Natural killer cell (primary cell): Measurements from ENCODE around the gene RPP14. TPM values are rescaled to one million over a fixed set of nuclear protein-coding genes. Genes with fewer than 3 reads are reported as not detected.

Experiments
- ATAC-seq, 3 donors: fragments of 150-1000 bp in 2 of 3; fragments of 200-7000 bp in 1 of 3; cut with Tn5 transposase; 1 replicate in 1 of 3; 2 replicates in 2 of 3; pipeline ENCODE4 v1.10.0; 2021; ENCODE audit warnings: mild to moderate bottlenecking in 2 of 3, moderate library complexity in 2 of 3
- DNase-seq, 2 donors: peaks; one replicate each; pipeline versions ENCODE4 v3.0.0 to v3.0.0-alpha.2; 2013 to 2021; ENCODE audit warnings: mixed read lengths in 1 of 2
- H3K27ac ChIP-seq: one replicate; pipeline ENCODE4 v1.5.1; 2013; ENCODE audit warnings: mild to moderate bottlenecking, low read length
- H3K27me3 ChIP-seq: one replicate; pipeline ENCODE4 v1.6.1; 2013; ENCODE audit warnings: low read length; ENCODE audit not compliant: control insufficient read depth, insufficient read depth
- H3K36me3 ChIP-seq: one replicate; pipeline ENCODE4 v1.6.1; 2013; ENCODE audit warnings: low read length; ENCODE audit not compliant: control insufficient read depth, insufficient read depth
- H3K4me1 ChIP-seq: one replicate; pipeline ENCODE4 v1.6.1; 2013; ENCODE audit warnings: low read length; ENCODE audit not compliant: control insufficient read depth, insufficient read depth
- H3K4me3 ChIP-seq: one replicate; pipeline ENCODE4 v1.5.1; 2013; ENCODE audit warnings: low read length
- H3K9me3 ChIP-seq: one replicate; pipeline ENCODE4 v1.6.1; 2013; ENCODE audit warnings: low read length; ENCODE audit not compliant: control insufficient read depth, insufficient read depth
- H3K27ac Mint-ChIP-seq, 2 donors: one replicate each; pipeline ENCODE4 v1.8.0; 2022; ENCODE audit warnings: mild to moderate bottlenecking in 2 of 2, mixed read lengths in 2 of 2, moderate library complexity in 1 of 2
- H3K27me3 Mint-ChIP-seq, 2 donors: one replicate each; pipeline ENCODE4 v1.8.0; 2022; ENCODE audit warnings: low read depth in 2 of 2, mixed read lengths in 2 of 2
- H3K36me3 Mint-ChIP-seq: one replicate; pipeline ENCODE4 v1.8.0; 2022; ENCODE audit warnings: mixed read lengths
- H3K4me1 Mint-ChIP-seq, 2 donors: one replicate each; pipeline ENCODE4 v1.8.0; 2022; ENCODE audit warnings: mixed read lengths in 2 of 2
- H3K4me3 Mint-ChIP-seq: one replicate; pipeline ENCODE4 v1.8.0; 2022; ENCODE audit warnings: mild to moderate bottlenecking, moderate library complexity, mixed read lengths
- H3K9me3 Mint-ChIP-seq, 2 donors: one replicate each; pipeline ENCODE4 v1.8.0; 2022; ENCODE audit warnings: mixed read lengths in 2 of 2
- CTCF ChIP-seq: fragments of 200-600 bp; IDR thresholded peaks from one replicate; pipeline ENCODE4 v1.8.0; 2022; ENCODE audit warnings: antibody characterized with exemption
- WGBS: methylation state at CpG from one replicate; pipeline ENCODE4 v1.1.7; 2013; ENCODE audit warnings: missing lambda C conversion rate; ENCODE audit not compliant: insufficient coverage; 5-methylcytosine and 5-hydroxymethylcytosine counted together
- intact Hi-C: fragments of 100-400 bp; cut with micrococcal nuclease; formaldehyde crosslinking; loops from one replicate; pipeline ENCODE4 v1.14.2; 2022
- total RNA-seq, 4 donors: library from RNA; stranded (reverse); fragments of 120-200 nt in 1 of 4; gene quantifications; one replicate each; pipeline versions ENCODE4 v1.2.3 to v1.2.4, GENCODE V29; 2013 to 2022

The RPP14 gene
- total RNA-seq, 3 donors from 2014 or later (not counting 1 experiment from before 2014, with no cell fraction given), result 13.1 to 18.8 (median 17.0) TPM

- ATAC-seq, result no peak
These were observed 31.9 kb upstream of the RPP14 start for GRCh38 chr3:58274027-58274614.

GRCh38 chr3:58281069-58281468 lies 25.0 kb upstream of the RPP14 start:
- Histone ChIP-seq H3K4me1 (no peaks in the 10 kb centered on the region), H3K4me3 (no peak overlapping the region), H3K27me3 (no peaks in the 10 kb centered on the region), H3K9me3 (no peaks in the 10 kb centered on the region), H3K36me3 (no peaks in the 10 kb centered on the region), H3K27ac (no peak overlapping the region)
- H3K4me3 Mint-ChIP-seq, result no peak overlapping the region
- peaks cover 7% of the 10 kb centered on the region for H3K36me3 Mint-ChIP-seq
- DNase-seq (no peak), ATAC-seq (no peak)
- 93% methylated on average over 7 of the region's 7 CpGs for WGBS
- intact Hi-C loops, result no loop called here
- no peak overlapping the region for H3K27ac Mint-ChIP-seq
- H3K9me3 Mint-ChIP-seq, result no peaks in the 10 kb centered on the region
- no peaks in the 10 kb centered on the region for H3K27me3 Mint-ChIP-seq
- TF ChIP-seq CTCF, result no peak
- peaks cover 0 to 6% of the 10 kb centered on the region in 2 donors for H3K4me1 Mint-ChIP-seq

More at GRCh38 chr3:58274027-58274614, 31.9 kb upstream of the RPP14 start:
- H3K36me3 ChIP-seq, result peaks cover 6% of the 10 kb centered on the region
- no peaks in the 10 kb centered on the region for H3K9me3 ChIP-seq
- no peak for DNase-seq
- no peak overlapping the region for H3K27ac ChIP-seq
- no peak overlapping the region for H3K27ac Mint-ChIP-seq
- H3K4me3 Mint-ChIP-seq, result no peak overlapping the region
- no peaks in the 10 kb centered on the region for H3K27me3 ChIP-seq
- no peak for TF ChIP-seq CTCF
- intact Hi-C loops, result no loop called here
- peaks cover 0 to 6% of the 10 kb centered on the region in 2 donors for H3K4me1 Mint-ChIP-seq
- whole genome bisulfite sequencing, result 83% methylated on average over 3 of the region's 3 CpGs
- peaks cover 7% of the 10 kb centered on the region for H3K36me3 Mint-ChIP-seq
- H3K4me1 ChIP-seq, result no peaks in the 10 kb centered on the region
- H3K4me3 ChIP-seq, result no peak overlapping the region
- H3K27me3 Mint-ChIP-seq, result no peaks in the 10 kb centered on the region
- H3K9me3 Mint-ChIP-seq, result no peaks in the 10 kb centered on the region

- DNase-seq (no peak), ATAC-seq (no peak)
- Histone ChIP-seq H3K27me3 (no peaks in the 10 kb centered on the region), H3K9me3 (no peaks in the 10 kb centered on the region), H3K4me1 (no peaks in the 10 kb centered on the region), H3K36me3 (no peaks in the 10 kb centered on the region), H3K4me3 (no peak overlapping the region), H3K27ac (no peak overlapping the region)
- H3K4me1 Mint-ChIP-seq, result no peaks in the 10 kb centered on the region
- WGBS, result 91% methylated on average over 7 of the region's 7 CpGs
- intact Hi-C loops, result no loop called here
- H3K4me3 Mint-ChIP-seq, result no peak overlapping the region
- H3K9me3 Mint-ChIP-seq, result no peaks in the 10 kb centered on the region
- H3K27me3 Mint-ChIP-seq, result no peaks in the 10 kb centered on the region
- H3K27ac Mint-ChIP-seq, result no peak overlapping the region
- no peak for TF ChIP-seq CTCF
- peaks cover 7% of the 10 kb centered on the region for H3K36me3 Mint-ChIP-seq
These were observed 20.7 kb upstream of the RPP14 start for GRCh38 chr3:58285334-58285733.

GRCh38 chr3:58287354-58287753 lies 18.7 kb upstream of the RPP14 start:
- H3K27ac ChIP-seq, result no peak overlapping the region
- no peaks in the 10 kb centered on the region for H3K4me1 Mint-ChIP-seq
- no peak overlapping the region for H3K4me3 ChIP-seq
- TF ChIP-seq CTCF, result no peak
- WGBS, result 95% methylated on average over 6 of the region's 6 CpGs
- H3K9me3 ChIP-seq, result no peaks in the 10 kb centered on the region
- peaks cover 7% of the 10 kb centered on the region for H3K36me3 Mint-ChIP-seq
- DNase-seq (no peak), ATAC-seq (no peak)
- no peak overlapping the region for H3K4me3 Mint-ChIP-seq
- no peaks in the 10 kb centered on the region for H3K27me3 Mint-ChIP-seq
- no peaks in the 10 kb centered on the region for H3K4me1 ChIP-seq
- H3K9me3 Mint-ChIP-seq, result no peaks in the 10 kb centered on the region
- H3K27me3 ChIP-seq, result no peaks in the 10 kb centered on the region
- no peaks in the 10 kb centered on the region for H3K36me3 ChIP-seq
- intact Hi-C loops, result no loop called here
- H3K27ac Mint-ChIP-seq, result no peak overlapping the region
